Measurements from ENCODE around the gene TSC22D1.

Gene TSC22D1

GRCh38 chr13:44429311-44429710, 146.8 kb downstream of the TSC22D1 start:
- TF ChIP-seq CTCF (IDR thresholded peaks at IDR 0.05) = no peak

- TF ChIP-seq CTCF (IDR thresholded peaks at IDR 0.05) = no peak
These were observed 149.7 kb downstream of the TSC22D1 start for GRCh38 chr13:44426461-44426860.

GRCh38 chr13:44425815-44426078, 150.4 kb downstream of the TSC22D1 start:
- TF ChIP-seq CTCF (IDR thresholded peaks at IDR 0.05) = no peak

- no peak for TF ChIP-seq CTCF (IDR thresholded peaks at IDR 0.05)
These were observed 150.9 kb downstream of the TSC22D1 start for GRCh38 chr13:44425041-44425814.

- no peak for TF ChIP-seq CTCF (IDR thresholded peaks at IDR 0.05)
These were observed 152.3 kb downstream of the TSC22D1 start for GRCh38 chr13:44423824-44424223.

- no peak for TF ChIP-seq CTCF (IDR thresholded peaks at IDR 0.05)
These were observed 153.1 kb downstream of the TSC22D1 start for GRCh38 chr13:44422755-44423643.

GRCh38 chr13:44421853-44422525, 154.1 kb downstream of the TSC22D1 start:
- TF ChIP-seq CTCF (IDR thresholded peaks at IDR 0.05) = no peak
